OCI-LY1 (cell line): ENCODE data around the gene CXXC4.

Source experiments
- CTCF ChIP-seq: fragments of 200-600 bp; sonication (generic), shearing (Covaris generic); IDR thresholded peaks from 2 replicates; pipeline ENCODE4 v1.5.1; 2017; ENCODE audit warnings: mild to moderate bottlenecking, antibody characterized with exemption, low read length, moderate library complexity, mixed read lengths
- EZH2 ChIP-seq: fragments of 200-600 bp; sonication (generic), shearing (Covaris generic); IDR thresholded peaks from 2 replicates; pipeline ENCODE4 v1.8.0; 2017; ENCODE audit warnings: borderline replicate concordance, mixed run types, mild to moderate bottlenecking, antibody characterized with exemption, low read length, moderate library complexity, mixed read lengths

- no peak for TF ChIP-seq CTCF
- no peak for TF ChIP-seq EZH2
Observed at GRCh38 chr4:104492183-104492771, 2.4 kb downstream of the CXXC4 start.
